HCT116 (cell line): ENCODE data around the gene ALDOC. TPM values are rescaled to one million over a fixed set of nuclear protein-coding genes. Genes with fewer than 3 reads are reported as not detected.

ENCODE experiments used
- ATAC-seq: fragments of 200-7000 bp; cut with Tn5 transposase; 2 replicates; pipeline ENCODE4 v1.9.1; 2020; ENCODE audit warnings: mild to moderate bottlenecking, moderate library complexity
- BruUV-seq: library from RNA; stranded (reverse); fragments of 400-500 nt; replicated peaks from 2 replicates; lab custom pipeline; 2021; lab: Mats Ljungman, UMichigan
- CTCF ChIA-PET: fragments of 300-600 bp; sonication (Branson Sonifier 250); formaldehyde crosslinking; loops from one replicate; lab custom pipeline; 2021; ENCODE audit warnings: antibody characterized with exemption; lab: Charles Lee
- POLR2A ChIA-PET: fragments of 300-600, 350-600 bp; sonication (Branson Sonifier 250); formaldehyde crosslinking; loops from one replicate; lab custom pipeline; 2021; ENCODE audit warnings: antibody characterized with exemption; lab: Charles Lee
- RAD21 ChIA-PET, 2 experiments: fragments of 300-600 bp; sonication (Branson Sonifier 250); formaldehyde crosslinking; loops; one replicate each; lab custom pipeline; 2023; ENCODE audit warnings: low total read pairs in 2 of 2; ENCODE audit not compliant: uncharacterized antibody in 2 of 2, unreplicated experiment in 2 of 2, low non-redundant PET in 1 of 2; lab: Charles Lee
- DNase-seq: peaks from one replicate; pipeline ENCODE4 v3.0.0-alpha.2; 2010; ENCODE audit warnings: low read depth, low spot score
- H2AFZ ChIP-seq: fragments of 200-600 bp; shearing (Covaris generic), sonication (generic); 2 replicates; pipeline ENCODE4 v1.6.1; 2017; ENCODE audit warnings: low read depth, mixed run types, mixed read lengths, antibody characterized with exemption, low read length; ENCODE audit not compliant: poor library complexity, severe bottlenecking
- H3K27ac ChIP-seq: 2 replicates; pipeline ENCODE4 v1.5.1; 2012; ENCODE audit warnings: low read depth, low read length
- H3K27me3 ChIP-seq: fragments of 200-600 bp; sonication (generic); 2 replicates; pipeline ENCODE4 v1.6.1; 2016; ENCODE audit warnings: mixed run types, low read length, mixed read lengths; ENCODE audit not compliant: insufficient read depth
- H3K36me3 ChIP-seq, 2 experiments: fragments of 200-500 bp in 1 of 2; fragments of 200-600 bp in 1 of 2; sonication (Bioruptor generic) in 1 of 2; sonication (generic) in 1 of 2; 2 replicates each; pipeline versions ENCODE4 v1.5.1 to v1.6.1; 2014 to 2016; ENCODE audit warnings: low read length in 2 of 2, inconsistent platforms in 1 of 2, mixed read lengths in 1 of 2, mixed run types in 1 of 2; ENCODE audit not compliant: insufficient read depth in 2 of 2, control insufficient read depth in 1 of 2
- H3K4me1 ChIP-seq, 2 experiments: fragments of 200-600 bp in 1 of 2; sonication (generic) in 1 of 2; 2 replicates each; pipeline versions ENCODE4 v1.5.1 to v1.6.1; 2012 to 2017; ENCODE audit warnings: low read length in 2 of 2, inconsistent platforms in 1 of 2, mild to moderate bottlenecking in 1 of 2, mixed read lengths in 1 of 2, mixed run types in 1 of 2, moderate library complexity in 1 of 2; ENCODE audit not compliant: insufficient read depth in 2 of 2, control insufficient read depth in 1 of 2
- H3K4me2 ChIP-seq: fragments of 200-600 bp; sonication (generic); 2 replicates; pipeline ENCODE4 v1.6.1; 2017; ENCODE audit warnings: mixed run types, low read length, mixed read lengths
- H3K4me3 ChIP-seq, 2 experiments: fragments of 200-600 bp in 1 of 2; sonication (generic) in 1 of 2; replicated peaks in 1 of 2; 2 replicates each; pipeline ENCODE4 v1.5.1; 2011 to 2016; ENCODE audit warnings: low read length in 2 of 2, control low read depth in 1 of 2, low read depth in 1 of 2, mild to moderate bottlenecking in 1 of 2, mixed read lengths in 1 of 2, mixed run types in 1 of 2
- H3K79me2 ChIP-seq: fragments of 200-600 bp; sonication (generic); 2 replicates; pipeline ENCODE4 v1.6.1; 2017; ENCODE audit warnings: mild to moderate bottlenecking, mixed run types, low read length, moderate library complexity, mixed read lengths; ENCODE audit not compliant: insufficient read depth
- H3K9ac ChIP-seq: fragments of 200-600 bp; sonication (generic); 2 replicates; pipeline ENCODE4 v1.6.1; 2016; ENCODE audit warnings: low read length, mixed read lengths
- H3K9me2 ChIP-seq: fragments of 200-600 bp; sonication (generic), shearing (Covaris generic); 2 replicates; pipeline ENCODE4 v1.6.1; 2017; ENCODE audit warnings: mixed run types, mild to moderate bottlenecking, moderate library complexity; ENCODE audit not compliant: insufficient read depth
- H3K9me3 ChIP-seq, 2 experiments: fragments of 200-500 bp in 1 of 2; fragments of 200-600 bp in 1 of 2; sonication (Bioruptor generic) in 1 of 2; sonication (generic) in 1 of 2; 2 replicates each; pipeline ENCODE4 v1.6.1; 2014 to 2017; ENCODE audit warnings: low read length in 2 of 2, mixed read lengths in 2 of 2, inconsistent platforms in 1 of 2, low read depth in 1 of 2, mild to moderate bottlenecking in 1 of 2, mixed run types in 1 of 2, moderate library complexity in 1 of 2; ENCODE audit not compliant: control insufficient read depth in 1 of 2, insufficient read depth in 1 of 2
- H4K20me1 ChIP-seq: fragments of 200-600 bp; sonication (generic), shearing (Covaris generic); 2 replicates; pipeline ENCODE4 v1.6.1; 2017; ENCODE audit warnings: mixed run types, mild to moderate bottlenecking, moderate library complexity; ENCODE audit not compliant: insufficient read depth
- JUND ChIP-seq: IDR thresholded peaks from 2 replicates; pipeline ENCODE4 v1.6.1; 2012
- POLR2A ChIP-seq: IDR thresholded peaks from 2 replicates; pipeline ENCODE4 v1.7.0; 2011; ENCODE audit warnings: borderline replicate concordance; ENCODE audit not compliant: insufficient read depth, insufficient read length; ENCODE audit errors: extremely low read depth
- SIN3A ChIP-seq: IDR thresholded peaks from 2 replicates; pipeline ENCODE4 v1.6.1; 2012; ENCODE audit warnings: low read depth
- SRF ChIP-seq: IDR thresholded peaks from 2 replicates; pipeline ENCODE4 v1.6.1; 2012; ENCODE audit warnings: low read depth
- ZFX ChIP-seq: fragments of 450-650 bp; IDR thresholded peaks from 2 replicates; pipeline ENCODE4 v1.6.1; 2017
- ZNF274 ChIP-seq: fragments of 200-500 bp; sonication (Bioruptor generic); IDR thresholded peaks from 2 replicates; pipeline ENCODE4 v1.6.1; 2014; ENCODE audit warnings: mild to moderate bottlenecking, low read depth, low read length, inconsistent platforms
- intact Hi-C: fragments of 100-400 bp; cut with micrococcal nuclease; formaldehyde crosslinking; loops from 2 replicates; pipeline ENCODE4 v1.10.0; 2022
- total RNA-seq: library from RNA; stranded (reverse); gene quantifications from one replicate; pipeline ENCODE4 v1.2.1, GENCODE V29; 2021; ENCODE audit not compliant: unreplicated experiment
- TF ChIP-seq, protein P1 (sequence below): IDR thresholded peaks from 2 replicates; pipeline ENCODE4 v1.6.1; 2012
- TF ChIP-seq, protein P2 (sequence below): IDR thresholded peaks from 2 replicates; pipeline ENCODE4 v1.6.1; 2011; ENCODE audit warnings: mild to moderate bottlenecking, low read length, moderate library complexity; ENCODE audit not compliant: insufficient replicate concordance; ENCODE audit errors: extremely low read depth

ALDOC gene
- total RNA-seq, 1 experiment from 2014 or later: 82.8 TPM

- no peaks in the 10 kb centered on the region for H3K9me2 ChIP-seq
- ChIA-PET POLR2A (interaction anchor here (0.7 to 1.1 kb wide), 2 partner anchors 28 to 120 kb away, joined by 3 to 5 read pairs; partner anchors contain the start of genes PIGS and RPL23A), CTCF (interaction anchor here (0.8 to 1.1 kb wide), 3 partner anchors 12 to 47 kb away, joined by 3 to 4 read pairs (median 3); no protein-coding TSS in a partner anchor), RAD21 (no interaction called here)
- no peak overlapping the region for H2AFZ ChIP-seq
- intact Hi-C loops: no loop called here
- TF ChIP-seq SRF (no peak), SIN3A (peak; percentile 9), ZFX (0 out of 2 replicates have a peak, but pooled peaks have one; percentile 5), JUND (0 out of 2 replicates have a peak, but pooled peaks have one; percentile 2), POLR2A (no peak), ZNF274 (no peak)
- TF ChIP-seq, protein P1, sequence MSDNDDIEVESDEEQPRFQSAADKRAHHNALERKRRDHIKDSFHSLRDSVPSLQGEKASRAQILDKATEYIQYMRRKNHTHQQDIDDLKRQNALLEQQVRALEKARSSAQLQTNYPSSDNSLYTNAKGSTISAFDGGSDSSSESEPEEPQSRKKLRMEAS: 0 out of 2 replicates have a peak, but pooled peaks have one; percentile 2
- TF ChIP-seq, protein P2, sequence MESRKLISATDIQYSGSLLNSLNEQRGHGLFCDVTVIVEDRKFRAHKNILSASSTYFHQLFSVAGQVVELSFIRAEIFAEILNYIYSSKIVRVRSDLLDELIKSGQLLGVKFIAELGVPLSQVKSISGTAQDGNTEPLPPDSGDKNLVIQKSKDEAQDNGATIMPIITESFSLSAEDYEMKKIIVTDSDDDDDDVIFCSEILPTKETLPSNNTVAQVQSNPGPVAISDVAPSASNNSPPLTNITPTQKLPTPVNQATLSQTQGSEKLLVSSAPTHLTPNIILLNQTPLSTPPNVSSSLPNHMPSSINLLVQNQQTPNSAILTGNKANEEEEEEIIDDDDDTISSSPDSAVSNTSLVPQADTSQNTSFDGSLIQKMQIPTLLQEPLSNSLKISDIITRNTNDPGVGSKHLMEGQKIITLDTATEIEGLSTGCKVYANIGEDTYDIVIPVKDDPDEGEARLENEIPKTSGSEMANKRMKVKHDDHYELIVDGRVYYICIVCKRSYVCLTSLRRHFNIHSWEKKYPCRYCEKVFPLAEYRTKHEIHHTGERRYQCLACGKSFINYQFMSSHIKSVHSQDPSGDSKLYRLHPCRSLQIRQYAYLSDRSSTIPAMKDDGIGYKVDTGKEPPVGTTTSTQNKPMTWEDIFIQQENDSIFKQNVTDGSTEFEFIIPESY: peak; percentile 6
- no peaks in the 10 kb centered on the region for H4K20me1 ChIP-seq
- no peaks in the 10 kb centered on the region for H3K9me3 ChIP-seq
- ATAC-seq: peak; percentile 65
- H3K4me1 ChIP-seq: peaks cover 4 to 22% of the 10 kb centered on the region in 2 experiments; a peak in 2 of 4 replicates
- H3K27me3 ChIP-seq: no peaks in the 10 kb centered on the region
- peak overlapping the region; percentile 93 to 97 for H3K4me3 ChIP-seq
- peaks cover 33% of the 10 kb centered on the region for H3K79me2 ChIP-seq
- peaks cover 0 to 2% of the 10 kb centered on the region in 2 experiments; a peak in 2 of 4 replicates for H3K36me3 ChIP-seq
- H3K27ac ChIP-seq: peak overlapping the region; percentile 80
- peak overlapping the region; percentile 97 for H3K4me2 ChIP-seq
- H3K9ac ChIP-seq: peak overlapping the region; percentile 92
- TSS peak; percentile 92 for BruUV-seq
- peak; percentile 66 for DNase-seq
Measured at GRCh38 chr17:28599311-28600184, 22.9 kb upstream of the ALDOC start.
